ENCODE results near the gene OR12D2. TPM values are rescaled to one million over a fixed set of nuclear protein-coding genes. Genes with fewer than 3 reads are reported as not detected.

Gene OR12D2
- total RNA-seq, 1 donor from 2014 or later, result not detected

GRCh38 chr6:29414588-29414987 is 19.2 kb downstream of the OR12D2 start, which contains the start of gene OR12D1:
Gene OR12D1, plus strand, starts transcription at chr6:29414928.
- no peaks in the 10 kb centered on the region for H3K27me3 Mint-ChIP-seq (ENCODE audit: unreplicated experiment)
- H3K4me1 Mint-ChIP-seq (ENCODE audit: unreplicated experiment), result peaks cover 6% of the 10 kb centered on the region
- H3K36me3 Mint-ChIP-seq (ENCODE audit: low read depth, unreplicated experiment), result no peaks in the 10 kb centered on the region
- no peak for DNase-seq (ENCODE audit: low spot score)
- H3K4me3 Mint-ChIP-seq (ENCODE audit: unreplicated experiment), result no peak within 1 kb of the TSS
- no peak for TF ChIP-seq CTCF (IDR thresholded peaks at IDR 0.05; ENCODE audit: unreplicated experiment)
- no peak within 1 kb of the TSS for H3K27ac Mint-ChIP-seq (ENCODE audit: unreplicated experiment)
- no peaks in the 10 kb centered on the region for H3K9me3 Mint-ChIP-seq (ENCODE audit: unreplicated experiment)

DNA sequence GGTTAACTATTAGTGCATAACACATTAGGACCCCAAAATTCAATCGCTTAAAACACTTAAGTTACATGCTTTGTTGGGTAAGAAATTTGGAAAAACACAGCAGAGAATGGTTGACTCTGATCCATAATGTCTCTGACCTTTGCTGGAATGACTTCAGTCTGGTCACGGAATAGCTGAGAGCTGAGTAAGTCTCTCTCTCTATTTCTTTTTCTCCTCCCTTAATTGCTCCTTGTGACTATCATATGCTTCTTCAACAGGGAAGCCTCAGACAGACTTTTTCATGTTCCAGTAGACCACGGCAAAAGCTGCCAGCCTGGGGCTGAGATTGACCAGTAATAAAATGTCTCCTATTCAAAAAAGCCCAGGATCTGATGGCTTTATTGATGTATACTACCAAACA is 24.1 kb downstream of the OR12D2 start:
- H3K9me3 Mint-ChIP-seq (ENCODE audit: unreplicated experiment), result no peaks in the 10 kb centered on the region
- H3K27ac Mint-ChIP-seq (ENCODE audit: unreplicated experiment), result no peak overlapping the region

DNA sequence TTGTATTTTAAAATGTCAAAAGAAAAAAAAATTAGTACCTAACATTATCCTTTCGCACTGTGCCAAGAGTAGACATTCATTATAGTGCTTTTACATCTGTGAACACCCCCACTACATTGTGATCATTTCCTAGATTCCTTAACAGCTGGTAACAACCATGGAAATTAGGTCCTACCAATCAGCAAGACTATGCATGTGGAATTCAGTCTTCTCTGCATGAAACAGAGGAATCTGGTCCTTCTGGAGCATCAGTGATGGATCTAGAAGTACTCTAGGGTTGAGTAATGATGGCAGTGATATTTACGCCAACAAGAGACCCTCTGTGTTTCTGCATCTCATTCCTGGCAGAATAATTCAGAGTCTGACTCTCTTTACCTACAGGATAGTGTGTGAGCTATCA is 28.7 kb downstream of the OR12D2 start:
- H3K27ac Mint-ChIP-seq (ENCODE audit: unreplicated experiment), result no peak overlapping the region
- TF ChIP-seq CTCF (IDR thresholded peaks at IDR 0.05; ENCODE audit: unreplicated experiment), result no peak
- no peaks in the 10 kb centered on the region for H3K36me3 Mint-ChIP-seq (ENCODE audit: low read depth, unreplicated experiment)
- DNase-seq (ENCODE audit: low spot score), result no peak
- H3K27me3 Mint-ChIP-seq (ENCODE audit: unreplicated experiment), result no peaks in the 10 kb centered on the region
- H3K4me3 Mint-ChIP-seq (ENCODE audit: unreplicated experiment), result no peak overlapping the region
- H3K4me1 Mint-ChIP-seq (ENCODE audit: unreplicated experiment), result no peaks in the 10 kb centered on the region
- no peaks in the 10 kb centered on the region for H3K9me3 Mint-ChIP-seq (ENCODE audit: unreplicated experiment)

More for the DNA sequence above, 24.1 kb downstream of the OR12D2 start:
- Mint-ChIP-seq H3K27me3 (ENCODE audit: unreplicated experiment) (no peaks in the 10 kb centered on the region), H3K4me1 (ENCODE audit: unreplicated experiment) (peaks cover under 1% of the 10 kb centered on the region), H3K4me3 (ENCODE audit: unreplicated experiment) (no peak overlapping the region), H3K36me3 (ENCODE audit: low read depth, unreplicated experiment) (no peaks in the 10 kb centered on the region)
- TF ChIP-seq CTCF (IDR thresholded peaks at IDR 0.05; ENCODE audit: unreplicated experiment), result no peak
- DNase-seq (ENCODE audit: low spot score), result no peak

GRCh38 chr6:29424575-29424974 is 29.1 kb downstream of the OR12D2 start:
- H3K4me3 Mint-ChIP-seq (ENCODE audit: unreplicated experiment), result no peak overlapping the region
- no peaks in the 10 kb centered on the region for H3K4me1 Mint-ChIP-seq (ENCODE audit: unreplicated experiment)
- no peak for TF ChIP-seq CTCF (IDR thresholded peaks at IDR 0.05; ENCODE audit: unreplicated experiment)
- no peaks in the 10 kb centered on the region for H3K9me3 Mint-ChIP-seq (ENCODE audit: unreplicated experiment)
- no peaks in the 10 kb centered on the region for H3K36me3 Mint-ChIP-seq (ENCODE audit: low read depth, unreplicated experiment)
- no peak overlapping the region for H3K27ac Mint-ChIP-seq (ENCODE audit: unreplicated experiment)
- no peaks in the 10 kb centered on the region for H3K27me3 Mint-ChIP-seq (ENCODE audit: unreplicated experiment)
- DNase-seq (ENCODE audit: low spot score), result no peak

DNA sequence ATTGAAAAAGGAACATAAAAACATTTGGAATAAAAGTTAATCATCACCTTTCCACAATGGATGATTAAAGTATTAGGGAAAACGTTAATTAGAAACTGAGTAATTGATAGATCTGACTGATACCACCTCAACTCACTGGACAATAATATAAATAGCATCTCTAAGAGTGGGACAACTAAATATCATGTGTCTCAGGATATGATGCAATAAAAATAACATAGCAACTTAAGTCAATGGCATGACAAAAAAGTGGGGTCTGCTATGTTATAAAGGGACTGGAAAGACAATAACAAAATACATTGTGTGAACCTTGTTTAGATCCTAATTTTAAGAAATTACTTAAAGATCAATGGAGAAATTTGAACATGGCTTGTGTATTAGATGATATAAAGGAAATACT is 29.6 kb downstream of the OR12D2 start:
- Mint-ChIP-seq H3K27me3 (ENCODE audit: unreplicated experiment) (no peaks in the 10 kb centered on the region), H3K36me3 (ENCODE audit: low read depth, unreplicated experiment) (no peaks in the 10 kb centered on the region), H3K27ac (ENCODE audit: unreplicated experiment) (no peak overlapping the region), H3K4me1 (ENCODE audit: unreplicated experiment) (no peaks in the 10 kb centered on the region), H3K4me3 (ENCODE audit: unreplicated experiment) (no peak overlapping the region), H3K9me3 (ENCODE audit: unreplicated experiment) (no peaks in the 10 kb centered on the region)
- DNase-seq (ENCODE audit: low spot score), result no peak
- no peak for TF ChIP-seq CTCF (IDR thresholded peaks at IDR 0.05; ENCODE audit: unreplicated experiment)
